Transverse colon (tissue), 4 donors: ENCODE data around the gene CFAP20DC.

ENCODE experiments used
- CTCF ChIP-seq, 5 experiments: fragments of 200-600 bp in 3 of 5; fragments of 450-650 bp in 2 of 5; sonication (generic) in 3 of 5; IDR thresholded peaks; 1 replicate in 2 of 5; 2 replicates in 3 of 5; pipeline ENCODE4 v1.5.1; 2016 to 2017; ENCODE audit warnings: antibody characterized with exemption in 5 of 5, inconsistent platforms in 3 of 5, mild to moderate bottlenecking in 2 of 5, moderate library complexity in 1 of 5
- EP300 ChIP-seq: sonication (generic); formaldehyde crosslinking; IDR thresholded peaks from one replicate; pipeline ENCODE4 v1.6.1; 2017; ENCODE audit warnings: antibody characterized with exemption, low read depth
- POLR2A ChIP-seq: fragments of 450-650 bp; IDR thresholded peaks from one replicate; pipeline ENCODE4 v1.6.1; 2016; ENCODE audit warnings: antibody characterized with exemption, mild to moderate bottlenecking, moderate library complexity
- POLR2AphosphoS5 ChIP-seq, 3 donors: sonication (generic); formaldehyde crosslinking; IDR thresholded peaks; one replicate each; pipeline ENCODE4 v1.6.1; 2016; ENCODE audit warnings: antibody characterized with exemption in 3 of 3

GRCh38 chr3:58801541-58801940 lies 248.3 kb downstream of the CFAP20DC start:
- no peak for TF ChIP-seq CTCF (IDR thresholded peaks at IDR 0.05)
- TF ChIP-seq POLR2AphosphoS5 (IDR thresholded peaks at IDR 0.05): no peak
- no peak for TF ChIP-seq POLR2A
- TF ChIP-seq EP300: no peak
